ENCODE data around the gene CYP1A2.

CYP1A2 gene

DNA sequence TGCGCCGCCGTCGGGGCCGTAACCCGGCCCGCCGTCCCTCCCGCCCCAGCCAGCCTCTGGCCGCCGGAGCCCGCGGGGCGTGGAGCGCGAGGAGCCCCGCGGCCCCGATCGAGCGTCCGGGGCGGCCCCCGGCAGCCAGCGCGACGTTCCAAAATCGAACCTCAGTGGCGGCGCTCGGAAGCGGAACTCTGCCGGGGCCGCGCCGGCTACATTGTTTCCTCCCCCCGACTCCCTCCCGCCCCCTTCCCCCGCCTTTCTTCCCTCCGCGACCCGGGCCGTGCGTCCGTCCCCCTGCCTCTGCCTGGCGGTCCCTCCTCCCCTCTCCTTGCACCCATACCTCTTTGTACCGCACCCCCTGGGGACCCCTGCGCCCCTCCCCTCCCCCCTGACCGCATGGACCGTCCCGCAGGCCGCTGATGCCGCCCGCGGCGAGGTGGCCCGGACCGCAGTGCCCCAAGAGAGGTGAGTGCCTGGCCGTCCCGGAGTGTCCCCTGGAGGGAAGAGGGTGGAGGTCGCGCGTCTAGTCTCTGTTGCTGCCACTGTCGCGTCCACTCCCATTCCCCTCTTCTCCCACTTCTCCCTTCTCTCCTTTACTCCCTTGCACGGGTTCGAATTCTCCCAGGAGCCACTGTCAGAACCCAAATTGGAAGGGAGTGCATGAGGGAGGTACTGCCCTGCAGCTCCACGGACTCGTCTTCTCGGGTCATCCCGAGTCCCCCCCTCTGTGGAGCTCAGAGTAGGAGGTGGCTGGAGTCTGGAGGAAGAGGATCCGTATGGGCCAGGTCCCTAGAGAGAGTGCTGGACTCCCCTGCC lies 33.8 kb downstream of the CYP1A2 start (continued):
- peak; percentile 69 for TF ChIP-seq ZNF398 (tag by site-specific recombination; IDR thresholded peaks at IDR 0.05)
- TF ChIP-seq PBX3 (CRISPR knock-in tag; IDR thresholded peaks at IDR 0.05): no peak
- TF ChIP-seq ZNF423 (tag by site-specific recombination; IDR thresholded peaks at IDR 0.05): peak; percentile 58
- TF ChIP-seq KLF9 (tag by site-specific recombination; IDR thresholded peaks at IDR 0.05; ENCODE audit: low read depth): 0 out of 2 replicates have a peak, but pooled peaks have one; percentile 14
- no peak for TF ChIP-seq ZNF670 (tag by site-specific recombination; IDR thresholded peaks at IDR 0.05; ENCODE audit: low read depth)

DNA sequence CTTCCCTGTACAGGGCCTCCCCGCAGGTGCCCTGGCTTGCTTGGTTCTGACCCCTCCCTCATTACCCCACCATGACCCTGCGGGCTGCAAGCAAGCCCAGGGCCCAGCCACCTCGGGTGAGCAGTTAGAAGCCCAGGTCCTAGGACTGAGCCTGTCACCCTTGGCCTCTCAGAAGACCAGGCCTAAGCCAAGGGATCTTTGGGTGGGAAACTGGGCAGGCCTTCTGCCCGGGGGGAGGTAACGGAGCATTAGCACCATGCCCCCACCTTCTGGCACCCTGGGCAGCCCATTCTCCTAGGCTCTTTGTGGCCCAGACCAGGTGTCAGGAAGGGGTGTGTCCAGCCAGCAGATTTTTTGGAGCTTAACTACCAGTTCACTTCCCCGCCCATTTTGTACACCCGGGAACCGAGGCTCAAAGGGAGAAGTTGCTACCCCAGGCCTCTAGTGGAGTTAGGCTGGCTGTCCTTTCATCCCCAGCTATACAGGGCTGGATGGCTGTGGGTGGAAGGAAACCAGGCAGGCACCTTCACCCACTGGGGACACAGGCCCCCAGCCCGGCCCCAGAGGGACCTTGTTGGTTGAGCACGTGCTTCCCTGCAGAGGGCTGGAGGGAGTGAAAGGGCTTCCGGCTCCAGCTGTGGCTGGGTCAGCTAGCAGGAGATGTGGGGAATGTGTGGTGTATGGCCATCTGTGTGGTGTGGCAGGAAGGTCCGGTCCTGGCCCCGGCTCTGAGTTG lies 34.6 kb downstream of the CYP1A2 start:
- peaks cover 28% of the 10 kb centered on the region for H3K4me1 ChIP-seq (ENCODE audit: control insufficient read depth, insufficient read depth, low read length)
- TF ChIP-seq ZNF792 (tag by site-specific recombination; IDR thresholded peaks at IDR 0.05) (no peak), ZBTB20 (tag by site-specific recombination; IDR thresholded peaks at IDR 0.05) (peak; percentile 64), ZNF311 (tag by site-specific recombination; IDR thresholded peaks at IDR 0.05; ENCODE audit: borderline replicate concordance) (no peak), ZNF670 (tag by site-specific recombination; IDR thresholded peaks at IDR 0.05; ENCODE audit: low read depth) (no peak), ZNF391 (tag by site-specific recombination; IDR thresholded peaks at IDR 0.05; ENCODE audit: borderline replicate concordance, low read depth) (0 out of 2 replicates have a peak, but pooled peaks have one; percentile 17), PATZ1 (tag by site-specific recombination; IDR thresholded peaks at IDR 0.05) (peak; percentile 80), KLF1 (tag by site-specific recombination; IDR thresholded peaks at IDR 0.05) (peak; percentile 66), ZNF138 (tag by site-specific recombination; IDR thresholded peaks at IDR 0.05; ENCODE audit: borderline replicate concordance) (no peak), ZFHX2 (tag by site-specific recombination; conservative IDR thresholded peaks at IDR 0.05) (0 out of 2 replicates have a peak, but pooled peaks have one; percentile 18), TSHZ1 (tag by site-specific recombination; IDR thresholded peaks at IDR 0.05; ENCODE audit: borderline replicate concordance) (0 out of 2 replicates have a peak, but pooled peaks have one; percentile 25), KLF10 (tag by site-specific recombination; IDR thresholded peaks at IDR 0.05) (peak; percentile 86), ZSCAN30 (tag by site-specific recombination; IDR thresholded peaks at IDR 0.05) (0 out of 2 replicates have a peak, but pooled peaks have one; percentile 8), ZNF114 (tag by site-specific recombination; IDR thresholded peaks at IDR 0.05) (no peak), ZBTB48 (tag by site-specific recombination; IDR thresholded peaks at IDR 0.05) (0 out of 2 replicates have a peak, but pooled peaks have one; percentile 80), WT1 (tag by site-specific recombination; IDR thresholded peaks at IDR 0.05) (0 out of 2 replicates have a peak, but pooled peaks have one; percentile 20), ZNF248 (tag by site-specific recombination; IDR thresholded peaks at IDR 0.05) (no peak), GLIS2 (tag by site-specific recombination; IDR thresholded peaks at IDR 0.05) (peak; percentile 61), SALL2 (tag by site-specific recombination; IDR thresholded peaks at IDR 0.05; ENCODE audit: borderline replicate concordance) (no peak), MYNN (tag by site-specific recombination; IDR thresholded peaks at IDR 0.05; ENCODE audit: borderline replicate concordance) (no peak), ZNF354C (tag by site-specific recombination; IDR thresholded peaks at IDR 0.05; ENCODE audit: borderline replicate concordance, low read depth) (no peak), SP3 (tag by site-specific recombination; IDR thresholded peaks at IDR 0.05) (peak; percentile 61; the same call in 1 of the 2 replicates)

More for the DNA sequence above, 34.6 kb downstream of the CYP1A2 start:
- H3K36me3 ChIP-seq (ENCODE audit: control insufficient read depth in 2 of 2, insufficient read depth in 1 of 2, low read length in 2 of 2): peaks cover 0 to 21% of the 10 kb centered on the region in 2 experiments; a peak in 1 of 3 replicates
- CTCF ChIA-PET: interaction anchor here (0.6 to 25.7 kb wide), 13 partner anchors 6 to 416 kb away, joined by 3 to 649 read pairs (median 4); partner anchors contain the start of gene CSK
- POLR2A ChIA-PET: interaction anchor here (1.0 to 1.1 kb wide), 2 partner anchors 10 to 13 kb away, joined by 3 to 5 read pairs; no protein-coding TSS in a partner anchor
- H3K27ac ChIP-seq (ENCODE audit: extremely low read depth, low read depth, low read length): peak overlapping the region; percentile 70
- H3K4me3 ChIP-seq (ENCODE audit: low read depth, low read length): peak overlapping the region; percentile 60
- H3K9me3 ChIP-seq (ENCODE audit: control insufficient read depth, insufficient read depth, low read depth, low read length): no peaks in the 10 kb centered on the region

Data from HEK293 (cell line).